SK-N-MC (cell line): Measurements from ENCODE around the gene CYP21A2.
"Not testable (repeated sequence)": the region's sequence is repeated elsewhere in the genome, so short reads cannot be mapped to it uniquely, and the experiment has no call there.

Experiments
- EZH2 ChIP-seq: fragments of 200-600 bp; sonication (generic); IDR thresholded peaks from one replicate; pipeline ENCODE4 v1.6.1; 2017; ENCODE audit warnings: antibody characterized with exemption
- FOXP2 ChIP-seq: optimal IDR thresholded peaks from 2 replicates; pipeline ENCODE3; 2011; ENCODE audit warnings: mild to moderate bottlenecking, moderate library complexity; ENCODE audit not compliant: insufficient read depth; ENCODE audit errors: extremely low read length, control extremely low read depth
- POLR2AphosphoS5 ChIP-seq: IDR thresholded peaks from 2 replicates; pipeline ENCODE4 v1.6.1; 2012; ENCODE audit warnings: mild to moderate bottlenecking, low read depth, low read length, borderline replicate concordance

DNA sequence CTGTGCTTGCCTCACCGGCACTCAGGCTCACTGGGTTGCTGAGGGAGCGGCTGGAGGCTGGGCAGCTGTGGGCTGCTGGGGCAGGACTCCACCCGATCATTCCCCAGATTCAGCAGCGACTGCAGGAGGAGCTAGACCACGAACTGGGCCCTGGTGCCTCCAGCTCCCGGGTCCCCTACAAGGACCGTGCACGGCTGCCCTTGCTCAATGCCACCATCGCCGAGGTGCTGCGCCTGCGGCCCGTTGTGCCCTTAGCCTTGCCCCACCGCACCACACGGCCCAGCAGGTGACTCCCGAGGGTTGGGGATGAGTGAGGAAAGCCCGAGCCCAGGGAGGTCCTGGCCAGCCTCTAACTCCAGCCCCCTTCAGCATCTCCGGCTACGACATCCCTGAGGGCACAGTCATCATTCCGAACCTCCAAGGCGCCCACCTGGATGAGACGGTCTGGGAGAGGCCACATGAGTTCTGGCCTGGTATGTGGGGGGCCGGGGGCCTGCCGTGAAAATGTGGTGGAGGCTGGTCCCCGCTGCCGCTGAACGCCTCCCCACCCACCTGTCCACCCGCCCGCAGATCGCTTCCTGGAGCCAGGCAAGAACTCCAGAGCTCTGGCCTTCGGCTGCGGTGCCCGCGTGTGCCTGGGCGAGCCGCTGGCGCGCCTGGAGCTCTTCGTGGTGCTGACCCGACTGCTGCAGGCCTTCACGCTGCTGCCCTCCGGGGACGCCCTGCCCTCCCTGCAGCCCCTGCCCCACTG, 2.3 kb downstream of the CYP21A2 start:
- not testable (repeated sequence) for TF ChIP-seq FOXP2, POLR2AphosphoS5, EZH2
